ENCODE data around the gene LHX8.

LHX8 gene

GRCh38 chr1:75092141-75092540 lies 42.0 kb upstream of the LHX8 start:
- H3K9me2 ChIP-seq (replicated peaks; ENCODE audit: insufficient read depth, low read length), result no peaks in the 10 kb centered on the region
- H2AFZ ChIP-seq (ENCODE audit: low read length), result no peak overlapping the region
- H3K4me1 ChIP-seq (ENCODE audit: low read length), result peaks cover 9% of the 10 kb centered on the region; the same call in 1 of the 2 replicates
- peak overlapping the region; percentile 40 for H3K4me2 ChIP-seq (ENCODE audit: low read depth, low read length)
- H3F3A ChIP-seq (ENCODE audit: insufficient read depth, low read length), result no peaks in the 10 kb centered on the region
- TF ChIP-seq EZH2 (optimal IDR thresholded peaks at IDR 0.05; ENCODE audit: low read depth, low read length) (no peak), EZH2phosphoT487 (IDR thresholded peaks at IDR 0.05; ENCODE audit: low read length) (no peak), CTCF (IDR thresholded peaks at IDR 0.05; ENCODE audit: low read length) (no peak)
- DNase-seq, result peak; percentile 49
- H3K27me3 ChIP-seq (replicated peaks; ENCODE audit: insufficient read depth, low read length), result no peaks in the 10 kb centered on the region
- no peak overlapping the region; the same call in 1 of the 2 replicates for H3K27ac ChIP-seq (ENCODE audit: low read length)
- no peaks in the 10 kb centered on the region for H4K20me1 ChIP-seq (ENCODE audit: insufficient read depth, low read length)
- H3K4me3 ChIP-seq (ENCODE audit: low read length), result no peak overlapping the region
- H3K36me3 ChIP-seq (replicated peaks; ENCODE audit: insufficient read depth, low read length), result no peaks in the 10 kb centered on the region
- no peak overlapping the region for H3K9ac ChIP-seq (ENCODE audit: low read length)
- no peaks in the 10 kb centered on the region for H3K79me2 ChIP-seq (ENCODE audit: low read length)
- H3K9me3 ChIP-seq (replicated peaks; ENCODE audit: insufficient read depth, low read length), result no peaks in the 10 kb centered on the region

GRCh38 chr1:75097654-75098053 lies 36.5 kb upstream of the LHX8 start:
- H3K27me3 ChIP-seq (replicated peaks; ENCODE audit: insufficient read depth, low read length), result no peaks in the 10 kb centered on the region
- H4K20me1 ChIP-seq (ENCODE audit: insufficient read depth, low read length), result no peaks in the 10 kb centered on the region
- H3K27ac ChIP-seq (ENCODE audit: low read length), result no peak overlapping the region
- H3K79me2 ChIP-seq (ENCODE audit: low read length), result no peaks in the 10 kb centered on the region
- TF ChIP-seq EZH2phosphoT487 (IDR thresholded peaks at IDR 0.05; ENCODE audit: low read length), result no peak
- no peak for TF ChIP-seq CTCF (IDR thresholded peaks at IDR 0.05; ENCODE audit: low read length)
- TF ChIP-seq EZH2 (optimal IDR thresholded peaks at IDR 0.05; ENCODE audit: low read depth, low read length), result no peak
- H3K9me2 ChIP-seq (replicated peaks; ENCODE audit: insufficient read depth, low read length), result no peaks in the 10 kb centered on the region
- no peak overlapping the region for H3K4me2 ChIP-seq (ENCODE audit: low read depth, low read length)
- H3K4me3 ChIP-seq (ENCODE audit: low read length), result no peak overlapping the region
- no peaks in the 10 kb centered on the region for H3K9me3 ChIP-seq (replicated peaks; ENCODE audit: insufficient read depth, low read length)
- no peak overlapping the region for H3K9ac ChIP-seq (ENCODE audit: low read length)
- no peak overlapping the region for H2AFZ ChIP-seq (ENCODE audit: low read length)
- no peaks in the 10 kb centered on the region for H3K36me3 ChIP-seq (replicated peaks; ENCODE audit: insufficient read depth, low read length)
- DNase-seq, result no peak
- H3F3A ChIP-seq (ENCODE audit: insufficient read depth, low read length), result no peaks in the 10 kb centered on the region
- H3K4me1 ChIP-seq (ENCODE audit: low read length), result peaks cover 3% of the 10 kb centered on the region; the same call in 1 of the 2 replicates

- Histone ChIP-seq H3K4me3 (ENCODE audit: low read length) (no peak overlapping the region), H3K27ac (ENCODE audit: low read length) (no peak overlapping the region), H3K27me3 (replicated peaks; ENCODE audit: insufficient read depth, low read length) (no peaks in the 10 kb centered on the region), H3F3A (ENCODE audit: insufficient read depth, low read length) (no peaks in the 10 kb centered on the region), H4K20me1 (ENCODE audit: insufficient read depth, low read length) (no peaks in the 10 kb centered on the region), H3K9ac (ENCODE audit: low read length) (no peak overlapping the region), H3K9me2 (replicated peaks; ENCODE audit: insufficient read depth, low read length) (no peaks in the 10 kb centered on the region), H3K36me3 (replicated peaks; ENCODE audit: insufficient read depth, low read length) (no peaks in the 10 kb centered on the region), H3K79me2 (ENCODE audit: low read length) (no peaks in the 10 kb centered on the region), H3K9me3 (replicated peaks; ENCODE audit: insufficient read depth, low read length) (no peaks in the 10 kb centered on the region), H2AFZ (ENCODE audit: low read length) (no peak overlapping the region), H3K4me1 (ENCODE audit: low read length) (0 out of 2 replicates have a peak, but pooled peaks cover 3% of the 10 kb centered on the region), H3K4me2 (ENCODE audit: low read depth, low read length) (no peak overlapping the region)
- DNase-seq, result no peak
- TF ChIP-seq EZH2 (optimal IDR thresholded peaks at IDR 0.05; ENCODE audit: low read depth, low read length) (no peak), EZH2phosphoT487 (IDR thresholded peaks at IDR 0.05; ENCODE audit: low read length) (no peak), CTCF (IDR thresholded peaks at IDR 0.05; ENCODE audit: low read length) (no peak)
These were observed 34.6 kb upstream of the LHX8 start for GRCh38 chr1:75099581-75099980.

Measured in MM.1S (cell line).